Measurements from ENCODE around the gene FRMD4B.

Gene FRMD4B

GRCh38 chr3:69126999-69127398 is 258.9 kb downstream of the FRMD4B start:
- DNase-seq (ENCODE audit: low read depth), result no peak

GRCh38 chr3:69126216-69126615 is 259.7 kb downstream of the FRMD4B start:
- DNase-seq (ENCODE audit: low read depth), result no peak

- no peak for DNase-seq (ENCODE audit: low read depth)
Measured at GRCh38 chr3:69122403-69122802, 263.5 kb downstream of the FRMD4B start, which contains the start of gene LMOD3. Gene LMOD3 (minus strand): TSS chr3:69122595. CDS start chr3:69122386, 209 bp downstream.

- DNase-seq (ENCODE audit: low read depth), result no peak
Measured at GRCh38 chr3:69121950-69122349, 263.9 kb downstream of the FRMD4B start.

- DNase-seq (ENCODE audit: low read depth), result no peak
Measured at GRCh38 chr3:69121513-69121912, 264.4 kb downstream of the FRMD4B start.

- DNase-seq (ENCODE audit: low read depth), result no peak
Measured at GRCh38 chr3:69120879-69121464, 264.9 kb downstream of the FRMD4B start.
